ENCODE data around the gene RB1.

RB1 gene
- 43.3 to 58.5 reads per million in 2 donors for total RNA-seq

DNA sequence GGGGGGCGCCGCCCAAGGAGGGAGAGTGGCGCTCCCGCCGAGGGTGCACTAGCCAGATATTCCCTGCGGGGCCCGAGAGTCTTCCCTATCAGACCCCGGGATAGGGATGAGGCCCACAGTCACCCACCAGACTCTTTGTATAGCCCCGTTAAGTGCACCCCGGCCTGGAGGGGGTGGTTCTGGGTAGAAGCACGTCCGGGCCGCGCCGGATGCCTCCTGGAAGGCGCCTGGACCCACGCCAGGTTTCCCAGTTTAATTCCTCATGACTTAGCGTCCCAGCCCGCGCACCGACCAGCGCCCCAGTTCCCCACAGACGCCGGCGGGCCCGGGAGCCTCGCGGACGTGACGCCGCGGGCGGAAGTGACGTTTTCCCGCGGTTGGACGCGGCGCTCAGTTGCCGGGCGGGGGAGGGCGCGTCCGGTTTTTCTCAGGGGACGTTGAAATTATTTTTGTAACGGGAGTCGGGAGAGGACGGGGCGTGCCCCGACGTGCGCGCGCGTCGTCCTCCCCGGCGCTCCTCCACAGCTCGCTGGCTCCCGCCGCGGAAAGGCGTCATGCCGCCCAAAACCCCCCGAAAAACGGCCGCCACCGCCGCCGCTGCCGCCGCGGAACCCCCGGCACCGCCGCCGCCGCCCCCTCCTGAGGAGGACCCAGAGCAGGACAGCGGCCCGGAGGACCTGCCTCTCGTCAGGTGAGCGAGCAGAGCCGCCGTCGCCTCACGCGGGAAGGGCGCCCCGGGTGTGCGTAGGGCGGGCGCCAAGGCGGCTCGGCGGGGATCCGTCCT, at the start of gene RB1:
Gene RB1 (plus strand): TSS at position 393 of the 784 bp plus-strand sequence. CDS start 162 bp downstream, at position 555.
- peak; percentile 80 to 96 (median 88) for DNase-seq

DNA sequence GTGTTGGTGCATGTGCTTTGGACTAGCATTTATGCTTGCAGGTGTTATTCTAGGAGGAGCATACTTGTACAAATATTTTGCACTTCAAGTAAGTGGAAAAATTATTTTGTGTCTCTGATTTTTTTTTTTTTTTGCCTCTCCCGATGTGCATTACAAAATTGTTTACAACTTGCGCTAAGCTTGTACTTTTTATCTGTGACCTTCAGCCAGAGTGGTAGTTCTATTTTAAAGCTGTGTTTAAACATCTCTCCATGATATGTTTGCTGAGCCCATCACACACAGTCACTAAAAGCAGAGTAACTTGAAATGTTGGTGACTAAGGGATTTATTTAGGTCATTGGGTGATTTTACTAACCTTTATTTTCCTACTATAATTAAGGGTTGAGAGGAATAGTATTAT, 49.7 kb upstream of the RB1 start:
- no peak for DNase-seq

DNA sequence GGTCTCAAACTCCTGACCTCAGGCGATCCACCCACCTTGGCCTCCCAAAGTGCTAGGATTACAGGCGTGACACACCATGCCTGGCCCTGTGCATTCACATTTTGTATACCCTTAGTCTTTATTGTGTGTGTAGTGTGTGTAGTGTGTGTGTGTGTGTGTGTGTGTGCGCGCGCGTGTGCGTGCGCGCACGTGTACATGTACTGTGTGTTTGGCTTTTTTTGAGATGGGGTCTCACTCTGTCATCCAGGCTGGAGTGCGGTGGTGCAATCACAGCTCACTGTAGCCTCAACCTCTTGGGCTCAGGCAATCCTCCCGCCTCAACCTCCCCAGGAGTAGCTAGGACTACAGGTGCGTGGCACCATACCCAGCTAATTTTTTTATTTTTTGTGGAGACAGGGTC, 48.5 kb upstream of the RB1 start:
- no peak for DNase-seq

DNA sequence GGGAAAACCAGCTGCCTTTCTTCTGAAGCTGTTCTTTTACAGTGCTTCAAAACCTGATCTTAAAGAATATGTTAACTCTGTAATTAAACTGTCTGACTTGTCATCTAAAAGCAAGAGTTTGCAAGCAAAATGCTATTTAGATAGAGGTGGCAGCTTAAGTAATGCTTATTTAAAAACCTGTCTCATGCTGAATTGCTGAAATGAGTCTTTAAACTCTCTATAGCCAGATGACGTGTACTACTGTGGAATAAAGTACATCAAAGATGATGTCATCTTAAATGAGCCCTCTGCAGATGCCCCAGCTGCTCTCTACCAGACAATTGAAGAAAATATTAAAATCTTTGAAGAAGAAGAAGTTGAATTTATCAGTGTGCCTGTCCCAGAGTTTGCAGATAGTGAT, 47.6 kb upstream of the RB1 start:
- DNase-seq = no peak

DNA sequence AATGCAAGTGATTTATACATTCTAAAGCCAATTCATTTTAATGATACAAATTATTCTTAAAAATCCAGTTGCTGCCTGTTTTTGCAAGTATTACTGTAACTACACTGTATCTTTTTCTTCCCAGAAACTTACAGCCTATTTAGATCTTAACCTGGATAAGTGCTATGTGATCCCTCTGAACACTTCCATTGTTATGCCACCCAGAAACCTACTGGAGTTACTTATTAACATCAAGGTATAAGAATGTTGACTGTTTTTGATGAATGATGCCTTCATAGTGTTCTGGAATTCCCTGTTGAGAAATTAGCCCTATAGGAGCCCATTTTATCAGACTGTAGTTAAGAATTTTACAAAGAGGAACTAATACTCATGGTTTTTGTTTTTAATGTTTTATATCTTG, 45.5 kb upstream of the RB1 start:
- DNase-seq = no peak

DNA sequence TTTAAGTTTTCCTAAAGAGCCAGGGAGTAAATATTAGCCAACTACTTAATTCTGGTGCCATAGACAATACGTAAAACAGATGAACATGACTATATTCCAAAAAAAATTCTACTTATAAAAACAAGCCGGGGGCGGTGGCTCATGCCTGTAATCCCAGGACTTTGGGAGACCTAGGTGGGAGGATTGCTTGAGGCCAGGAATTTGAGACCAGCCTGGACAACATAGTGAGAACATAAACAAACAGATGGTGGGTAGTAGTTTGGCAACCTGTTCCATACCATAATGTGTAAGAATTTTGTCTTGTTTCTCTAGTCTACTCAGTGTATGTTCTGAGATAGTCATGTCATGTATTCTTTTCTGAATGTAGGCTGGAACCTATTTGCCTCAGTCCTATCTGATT, 45.1 kb upstream of the RB1 start:
- DNase-seq = no peak

DNA sequence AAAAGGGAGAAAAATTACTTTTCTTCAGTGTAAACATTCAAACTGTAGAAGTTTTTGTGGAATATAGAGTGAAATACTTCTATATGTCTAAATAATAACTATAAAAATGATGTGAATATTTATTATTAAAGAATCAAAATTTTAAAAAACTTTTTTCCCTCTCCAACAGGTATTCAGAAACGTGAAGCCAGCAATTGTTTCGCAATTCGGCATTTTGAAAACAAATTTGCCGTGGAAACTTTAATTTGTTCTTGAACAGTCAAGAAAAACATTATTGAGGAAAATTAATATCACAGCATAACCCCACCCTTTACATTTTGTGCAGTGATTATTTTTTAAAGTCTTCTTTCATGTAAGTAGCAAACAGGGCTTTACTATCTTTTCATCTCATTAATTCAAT, 42.6 kb upstream of the RB1 start:
- no peak for DNase-seq

DNA sequence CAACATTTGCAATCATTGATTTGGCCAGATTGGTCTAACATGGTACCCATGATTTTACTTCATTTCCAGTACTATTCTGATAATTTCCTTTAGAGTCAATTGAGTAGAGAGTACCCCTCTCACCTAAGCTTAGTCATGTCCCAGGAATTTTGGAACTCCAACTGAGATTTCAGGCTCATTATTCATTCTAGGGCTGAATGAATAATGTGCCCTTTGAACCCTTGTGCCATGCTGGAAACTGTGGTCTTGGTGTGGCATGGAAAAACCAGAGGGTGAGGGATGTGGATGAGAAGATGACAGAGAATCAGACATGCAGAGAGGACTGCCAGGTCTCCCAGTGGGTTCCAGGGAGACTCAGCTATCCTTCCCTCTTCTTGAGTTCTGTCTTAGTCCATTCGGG, 40.4 kb upstream of the RB1 start:
- DNase-seq = no peak

DNA sequence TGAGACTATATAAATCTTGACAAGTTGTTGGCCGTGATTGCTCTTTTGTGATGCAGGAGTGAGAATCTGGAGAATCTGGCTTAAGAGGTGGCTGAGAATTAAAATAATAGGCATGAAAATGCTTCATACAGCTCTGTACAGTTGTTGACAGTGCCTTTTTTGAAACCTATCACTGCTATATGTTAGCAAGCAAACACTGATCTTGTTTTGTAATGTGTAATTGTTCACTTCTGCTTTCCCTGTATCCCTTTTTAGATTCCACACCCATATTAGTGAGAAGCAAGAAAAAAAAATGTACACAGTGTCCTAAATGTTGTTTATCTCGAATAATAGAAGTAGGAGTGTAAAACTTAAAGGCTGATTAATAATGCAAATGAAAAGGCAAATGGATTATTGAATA, 39.5 kb upstream of the RB1 start:
- no peak for DNase-seq

DNA sequence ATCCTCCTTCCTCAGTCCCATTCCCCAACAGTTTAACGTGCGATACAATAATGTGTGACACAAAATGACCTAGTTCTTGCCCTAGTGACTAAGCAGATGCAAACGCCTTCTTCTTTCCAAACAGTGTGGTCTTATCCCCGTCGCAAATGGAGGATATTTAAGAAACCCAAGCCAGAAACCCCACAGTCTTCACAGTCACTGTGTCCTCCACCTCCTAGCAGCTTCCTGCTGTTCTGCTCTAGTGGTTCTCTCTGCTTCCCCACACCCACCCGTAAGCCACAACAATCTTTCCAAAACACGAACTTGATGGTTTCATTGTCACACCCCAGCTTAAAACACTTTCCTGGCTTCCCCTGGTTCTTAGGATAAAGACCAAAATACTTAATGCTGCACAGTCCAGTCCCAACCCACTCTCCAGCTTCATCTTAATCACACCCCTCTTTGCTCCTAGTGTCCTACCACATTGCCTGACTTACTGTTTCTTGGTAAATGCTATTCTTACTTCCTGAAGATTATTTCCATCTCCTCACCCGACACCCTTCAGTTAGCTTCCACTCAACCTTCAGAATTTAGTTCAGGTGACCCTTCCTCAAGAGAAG, 38.2 kb upstream of the RB1 start:
- DNase-seq = no peak

DNA sequence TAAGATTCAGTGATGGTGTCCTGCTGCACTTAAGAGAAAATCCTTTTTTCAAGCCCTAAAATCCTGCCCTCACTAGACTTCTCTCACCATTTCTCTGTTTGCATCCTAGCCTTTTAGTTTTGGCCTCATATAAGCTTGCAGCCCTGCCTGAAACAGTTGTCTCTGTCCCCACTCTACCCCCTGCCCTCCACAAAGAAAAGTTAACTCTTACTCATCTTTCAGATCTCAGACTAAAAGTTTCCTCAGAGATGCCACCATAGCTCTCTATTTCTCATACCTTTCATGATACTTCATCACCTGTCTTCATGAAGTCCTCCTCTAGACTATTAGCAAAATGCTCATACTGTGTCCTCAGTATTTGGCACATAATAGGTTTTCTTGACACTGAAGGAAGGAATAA, 37.4 kb upstream of the RB1 start:
- no peak for DNase-seq

DNA sequence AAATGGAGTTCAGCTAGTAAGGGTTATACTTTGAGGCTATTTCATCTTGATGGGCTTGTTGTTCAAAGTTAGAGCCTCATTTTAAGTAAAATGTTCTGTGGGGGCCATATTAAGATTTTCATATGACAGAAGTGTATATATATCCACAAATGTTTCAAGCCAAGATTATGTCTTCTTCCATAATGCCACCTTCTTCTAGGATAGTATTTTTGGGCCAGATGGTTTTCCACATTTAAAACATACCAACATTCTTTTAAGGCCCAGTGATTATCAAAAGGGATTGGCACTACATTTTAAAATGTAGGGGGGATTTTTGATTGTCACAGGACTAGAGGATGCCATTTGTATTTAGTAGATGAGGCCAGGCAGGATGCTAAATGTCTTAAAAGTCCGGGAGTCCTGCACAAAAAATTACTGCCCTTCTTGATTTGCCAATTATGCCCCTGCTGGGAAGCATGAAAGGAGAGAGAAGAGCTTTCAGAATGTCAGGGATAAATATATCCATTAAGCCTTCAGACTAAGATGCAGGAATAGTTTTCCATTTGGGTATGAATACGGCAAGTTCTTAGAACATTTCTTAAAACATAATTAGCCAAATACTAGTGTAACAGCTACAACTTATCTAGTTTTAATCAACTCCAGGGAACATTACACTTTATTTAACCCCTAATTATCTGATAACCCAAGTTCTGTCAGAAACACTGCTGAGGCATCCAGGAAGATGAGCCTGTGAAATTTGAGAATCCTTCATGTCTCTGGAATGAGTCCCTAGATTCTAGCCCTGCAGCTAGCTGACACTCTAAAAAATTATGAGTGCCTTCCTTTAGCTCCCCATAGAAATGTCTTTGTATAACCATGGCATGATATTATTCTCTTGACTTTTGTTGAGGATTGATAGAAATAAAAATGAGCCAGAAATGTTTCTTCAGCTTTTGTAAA, 36.6 kb upstream of the RB1 start:
- no peak for DNase-seq

DNA sequence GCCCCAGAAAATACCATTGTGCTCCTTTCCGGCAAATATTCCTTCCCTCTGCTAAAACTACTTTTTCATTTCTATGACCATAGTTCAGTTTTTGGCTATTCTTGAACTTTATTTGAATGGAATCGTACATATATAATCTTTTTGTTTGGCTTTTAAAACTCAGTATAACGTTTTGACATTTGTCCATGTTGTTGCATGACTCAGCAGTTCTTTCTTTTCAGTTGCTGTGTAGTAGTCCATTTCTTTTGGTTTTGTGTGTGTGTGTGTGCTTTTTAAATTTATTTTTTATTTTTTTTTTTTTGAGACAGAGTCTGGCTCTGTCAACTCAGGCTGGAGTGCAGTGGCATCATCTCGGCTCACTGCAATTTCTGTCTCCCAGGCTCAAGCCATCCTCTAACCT, 35.5 kb upstream of the RB1 start:
- no peak for DNase-seq

DNA sequence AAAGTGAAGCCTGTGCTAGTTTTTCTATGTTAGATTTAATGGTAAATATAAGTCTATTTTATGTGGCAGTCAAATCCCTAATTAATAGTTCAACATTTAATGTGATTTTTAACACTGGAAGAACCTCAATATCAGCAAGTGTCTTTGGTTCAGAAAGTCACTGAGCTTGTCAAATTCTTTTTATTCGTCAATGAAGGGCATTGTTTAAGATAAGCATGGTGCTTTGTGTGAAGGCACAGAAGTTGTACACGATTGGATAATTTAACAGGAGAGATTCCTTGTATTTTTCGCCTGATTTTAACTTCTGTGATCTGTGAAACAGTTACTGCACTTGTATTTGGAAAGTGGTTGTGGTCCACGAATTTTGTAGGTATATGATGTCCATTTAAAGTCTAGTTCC, 30.2 kb upstream of the RB1 start:
- DNase-seq = no peak

DNA sequence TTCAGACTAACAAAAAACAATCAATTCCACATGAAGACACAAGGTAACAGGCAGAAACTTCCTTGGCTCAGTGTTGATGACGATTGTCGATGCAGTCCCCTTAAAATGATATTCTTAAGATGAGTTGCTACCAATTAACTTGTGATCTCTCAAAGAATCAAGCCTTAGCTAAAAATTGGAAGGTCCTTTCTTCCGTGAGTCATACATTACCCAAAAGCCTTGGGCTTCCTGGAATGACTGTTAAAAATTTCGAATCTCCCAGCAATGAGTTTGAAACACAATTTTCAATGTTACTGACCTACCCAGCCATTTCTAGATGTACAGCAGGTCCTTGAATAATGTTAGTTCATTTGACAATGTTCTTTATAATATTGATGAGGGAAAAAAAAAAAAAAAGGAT, 28.0 kb upstream of the RB1 start:
- DNase-seq = no peak

DNA sequence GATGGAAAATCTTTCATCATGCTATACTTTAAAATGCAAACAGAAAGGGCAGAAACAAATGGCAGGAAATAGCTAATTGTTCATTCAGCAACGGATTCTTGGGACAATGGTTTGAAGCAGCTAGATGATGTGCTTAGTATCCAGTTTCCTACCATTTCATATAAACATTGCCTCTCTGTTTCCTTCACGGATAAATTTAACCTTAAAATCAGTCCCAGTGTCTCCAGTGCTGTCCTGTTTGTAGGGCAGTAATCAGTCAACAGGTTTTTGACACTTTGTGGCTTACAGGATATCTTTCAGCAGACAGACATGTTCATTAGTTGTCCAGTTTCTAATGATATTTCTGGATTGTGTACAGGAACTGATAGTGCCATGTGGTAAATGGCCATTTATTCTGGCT, 24.7 kb upstream of the RB1 start:
- no peak for DNase-seq

DNA sequence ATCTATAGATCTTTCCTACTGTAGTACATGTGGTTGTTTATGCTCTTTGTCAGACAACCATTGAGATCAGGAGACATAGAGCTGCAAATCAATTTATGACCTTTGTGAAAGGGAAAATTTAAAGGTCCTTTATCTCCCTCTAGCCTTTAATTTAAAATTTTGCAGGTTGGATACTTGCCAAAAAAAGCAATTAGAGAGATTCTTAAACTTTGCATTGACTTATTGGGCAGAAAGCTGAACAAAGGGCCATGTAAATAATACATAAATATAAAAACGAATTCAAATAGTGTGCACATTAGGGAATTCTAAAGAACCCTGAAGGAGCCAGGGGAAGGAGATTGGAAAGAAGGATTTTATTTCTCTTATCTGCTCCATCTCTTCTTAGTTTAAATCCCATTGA, 22.0 kb upstream of the RB1 start:
- DNase-seq = no peak

DNA sequence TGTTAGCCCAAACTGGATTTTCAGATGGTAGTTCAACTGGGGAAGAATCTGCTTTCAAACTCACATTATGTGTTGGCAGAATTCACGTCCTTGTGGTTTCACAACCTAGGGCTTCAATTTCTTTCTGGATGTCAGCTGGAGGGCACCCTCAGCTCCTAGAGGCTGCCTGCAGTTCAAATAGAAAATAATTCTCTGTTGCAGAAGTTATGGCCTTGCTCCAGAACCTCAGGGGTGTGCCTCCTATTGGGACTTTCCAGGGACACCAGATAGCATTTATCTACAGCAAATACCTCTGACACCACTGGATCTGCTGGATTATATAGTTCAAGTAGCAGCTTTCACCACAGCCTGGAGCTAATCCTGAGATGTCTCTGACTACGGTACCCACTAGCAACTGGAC, 11.8 kb upstream of the RB1 start:
- no peak for DNase-seq

DNA sequence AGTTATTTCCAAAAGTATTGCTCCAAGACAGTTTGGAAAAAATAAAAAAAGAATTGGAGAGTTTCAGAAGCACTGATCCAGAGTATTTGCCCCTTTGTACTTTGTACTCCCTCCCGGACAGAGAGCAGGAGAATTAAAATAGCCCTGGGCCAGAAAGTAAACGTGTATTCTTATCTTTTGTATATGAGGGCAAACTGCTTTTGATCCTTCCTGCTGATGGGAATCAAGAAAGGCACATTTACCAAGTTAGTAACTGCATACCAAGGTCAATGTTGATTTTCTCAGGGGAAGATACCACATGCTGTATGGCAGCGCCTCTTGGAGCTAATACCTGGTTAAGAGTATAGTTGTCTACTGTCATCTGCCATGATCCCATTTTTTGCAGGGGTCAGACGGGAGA, 10.9 kb upstream of the RB1 start:
- no peak for DNase-seq

DNA sequence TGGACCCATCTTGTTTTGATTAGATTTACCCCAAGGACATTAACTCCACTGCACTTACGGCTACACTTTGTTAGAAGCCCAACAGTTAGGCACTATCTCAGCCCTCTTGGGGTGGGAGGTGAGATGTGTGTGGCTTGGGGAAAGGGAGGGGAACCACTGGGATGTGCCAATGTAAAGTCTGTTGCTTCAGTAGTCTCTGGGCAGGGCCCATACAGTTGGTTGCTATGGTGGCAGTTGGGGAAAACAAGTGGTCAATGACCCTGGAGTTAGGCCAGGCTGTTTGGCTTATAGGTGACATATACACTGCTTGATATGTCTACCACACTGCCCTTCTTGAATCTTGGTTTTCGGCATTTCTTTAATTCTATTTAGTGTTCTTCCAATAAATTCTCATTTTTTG, 8.9 kb upstream of the RB1 start:
- DNase-seq = no peak

DNA sequence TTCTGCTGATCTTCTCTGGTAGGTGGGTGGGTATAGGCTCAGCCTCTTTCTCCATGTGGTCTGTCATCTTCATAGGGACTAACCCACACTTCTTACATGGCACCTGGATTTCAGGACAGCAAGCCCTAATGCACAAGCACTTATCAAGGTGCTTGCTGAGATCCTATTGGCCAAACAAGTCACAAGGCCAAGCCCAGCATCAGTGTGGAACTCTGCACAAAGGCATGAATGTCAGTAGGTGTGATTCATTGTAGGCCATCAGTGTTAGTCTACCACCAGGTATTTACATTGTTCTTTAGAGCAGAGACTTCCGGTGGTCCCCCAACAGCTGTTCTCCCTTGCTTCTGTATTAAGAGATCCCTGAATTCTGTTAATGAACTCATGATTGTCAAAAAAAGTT, 8.3 kb upstream of the RB1 start:
- DNase-seq = no peak

DNA sequence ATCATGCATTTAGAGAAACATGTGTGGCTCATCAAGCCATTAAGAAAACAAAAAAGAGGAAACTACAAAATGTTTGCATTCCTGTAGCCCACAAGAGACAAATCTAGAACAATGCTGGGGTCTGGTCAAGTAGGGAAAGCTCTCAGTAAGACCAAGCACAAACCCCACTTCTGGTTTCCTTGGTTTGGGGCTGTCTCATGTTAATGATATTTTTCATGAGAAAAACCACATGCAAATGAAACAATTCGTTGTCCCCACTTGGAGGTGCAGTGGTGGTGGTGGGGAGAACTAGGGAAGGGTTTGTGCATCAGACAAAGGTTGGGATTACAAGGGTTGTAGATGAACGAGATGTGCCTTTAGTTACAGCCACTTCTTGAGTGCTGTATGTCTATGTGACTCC, 7.0 kb upstream of the RB1 start:
- DNase-seq = peak in 1 of 5 experiments; percentile 62

DNA sequence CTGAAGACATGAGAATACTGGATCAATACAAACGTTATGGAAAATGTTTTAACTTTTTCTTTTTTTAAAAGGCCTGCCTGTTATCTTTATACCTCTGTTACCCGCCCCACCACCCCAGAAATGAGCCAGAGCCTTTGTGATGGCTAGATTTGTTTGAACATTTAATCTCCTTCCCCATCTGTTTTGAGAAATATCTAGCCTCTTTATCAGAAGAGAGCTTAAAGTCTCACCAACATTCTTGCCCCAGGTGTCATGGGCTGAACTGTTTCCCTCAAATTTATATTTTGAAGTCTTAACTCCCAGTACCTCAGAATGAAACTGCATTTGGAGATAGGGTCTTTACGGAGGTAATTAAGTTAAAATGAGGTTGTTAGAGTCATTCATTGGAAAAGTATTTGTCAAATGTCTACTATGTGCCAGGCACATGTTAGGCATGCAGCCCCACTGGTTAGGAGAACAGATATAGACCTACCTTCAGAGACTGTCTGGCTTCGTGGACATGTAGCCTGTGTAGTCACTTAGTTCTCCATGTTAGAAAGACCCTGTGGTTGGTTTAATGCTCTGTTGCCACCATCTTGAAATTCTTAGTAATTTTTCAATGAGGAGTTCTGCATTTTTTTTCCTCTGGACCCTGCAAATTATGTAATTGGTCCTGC, 6.3 kb upstream of the RB1 start:
- DNase-seq = peak in 1 of 5 experiments; percentile 78
